ENCODE results near the gene ZNF500. TPM values are rescaled to one million over a fixed set of nuclear protein-coding genes. Genes with fewer than 3 reads are reported as not detected.

Gene ZNF500
- total and polyA plus RNA-seq, 2 donors (not counting 1 experiment from before 2014, with no cell fraction given): 12.0 to 26.5 TPM

GRCh38 chr16:4813251-4814003 is 46.5 kb upstream of the ZNF500 start:
- H3K36me3 ChIP-seq (replicated peaks in 1 of 2; ENCODE audit: control extremely low read depth in 1 of 2, control insufficient read depth in 1 of 2, extremely low read depth in 1 of 2, insufficient read depth in 2 of 2, low read length in 1 of 2): peaks cover 1 to 60% of the 10 kb centered on the region in 2 experiments
- CTCF ChIA-PET: no interaction called here

More at GRCh38 chr16:4813251-4814003, 46.5 kb upstream of the ZNF500 start:
- Mint-ChIP-seq H3K27me3 (no peaks in the 10 kb centered on the region), H3K4me3 (no peak overlapping the region), H3K4me1 (no peaks in the 10 kb centered on the region), H3K9me3 (ENCODE audit: insufficient read depth) (no peaks in the 10 kb centered on the region), H3K27ac (no peak overlapping the region)
- Histone ChIP-seq H2AFZ (ENCODE audit: insufficient read depth, low read depth, low read length, poor library complexity, severe bottlenecking) (no peak overlapping the region), H3K9ac (ENCODE audit: low read length) (no peak overlapping the region), H3K9me3 (ENCODE audit: control extremely low read depth in 1 of 3, control insufficient read depth in 2 of 3, insufficient read depth in 1 of 3, low read length in 2 of 3) (no peaks in the 10 kb centered on the region), H3K79me2 (ENCODE audit: control insufficient read depth, insufficient read depth, low read length) (no peaks in the 10 kb centered on the region), H3K4me1 (ENCODE audit: control insufficient read depth in 2 of 2, insufficient read depth in 2 of 2, low read length in 2 of 2) (no peaks in the 10 kb centered on the region), H3K27me3 (replicated peaks in 1 of 4; ENCODE audit: control extremely low read depth in 1 of 4, control insufficient read depth in 3 of 4, insufficient read depth in 4 of 4, low read length in 3 of 4) (no peaks in the 10 kb centered on the region), H3K4me2 (replicated peaks; ENCODE audit: low read depth, low read length, poor library complexity, severe bottlenecking) (no peak overlapping the region), H4K20me1 (ENCODE audit: control insufficient read depth, insufficient read depth, low read length, poor library complexity, severe bottlenecking) (no peaks in the 10 kb centered on the region), H3K4me3 (ENCODE audit: control extremely low read depth in 1 of 5, extremely low read depth in 1 of 5, insufficient read depth in 1 of 5, low read depth in 2 of 5, low read length in 4 of 5) (no peak overlapping the region), H3K27ac (ENCODE audit: low read length in 2 of 2) (no peak overlapping the region)
- 98% methylated on average over 16 of the region's 16 CpGs for WGBS (ENCODE audit: insufficient coverage)
- POLR2A ChIA-PET: no interaction called here
- ATAC-seq (ENCODE audit: low read depth) (no peak), DNase-seq (no peak)
- intact Hi-C loops (cut with micrococcal nuclease): no loop called here
- no peak for TF ChIP-seq CTCF (IDR thresholded peaks at IDR 0.05)

Measured in B cell (primary cell).